B cell (primary cell): ENCODE measurements around the gene NTM. TPM values are rescaled to one million over a fixed set of nuclear protein-coding genes. Genes with fewer than 3 reads are reported as not detected.

Experiments
- ATAC-seq: fragments of 200-7000 bp; cut with Tn5 transposase; one replicate; pipeline ENCODE4 v1.10.0; 2021; ENCODE audit warnings: low read depth, mild to moderate bottlenecking, moderate number of reproducible peaks, moderate library complexity
- CTCF ChIA-PET: fragments of 350-600 bp; sonication (Branson Sonifier 250); formaldehyde crosslinking; loops from one replicate; lab custom pipeline; 2021; ENCODE audit warnings: antibody characterized with exemption, inconsistent platforms; lab: Charles Lee
- POLR2A ChIA-PET: fragments of 350-600 bp; sonication (Branson Sonifier 250); formaldehyde crosslinking; loops from one replicate; lab custom pipeline; 2021; ENCODE audit warnings: antibody characterized with exemption; lab: Charles Lee
- DNase-seq: peaks from one replicate; pipeline ENCODE4 v3.0.0; 2013
- H2AFZ ChIP-seq: 2 replicates; pipeline ENCODE4 v1.6.1; 2012; ENCODE audit warnings: mild to moderate bottlenecking, low read depth, low read length; ENCODE audit not compliant: insufficient read depth, poor library complexity, severe bottlenecking
- H3K27ac ChIP-seq, 2 donors: 1 replicate in 1 of 2; 2 replicates in 1 of 2; pipeline ENCODE4 v1.5.1; 2012 to 2013; ENCODE audit warnings: low read length in 2 of 2, mild to moderate bottlenecking in 2 of 2, moderate library complexity in 1 of 2
- H3K27me3 ChIP-seq, 4 experiments: fragments of 200-600 bp in 1 of 4; sonication (generic) in 1 of 4; replicated peaks in 1 of 4; 1 replicate in 2 of 4; 2 replicates in 2 of 4; pipeline versions ENCODE4 v1.6.1 to v1.7.0; 2013 to 2016; ENCODE audit warnings: low read length in 3 of 4, mild to moderate bottlenecking in 2 of 4, mixed read lengths in 1 of 4, moderate library complexity in 1 of 4; ENCODE audit not compliant: insufficient read depth in 4 of 4, control insufficient read depth in 3 of 4; ENCODE audit errors: control extremely low read depth in 1 of 4
- H3K36me3 ChIP-seq, 2 experiments: replicated peaks in 1 of 2; 1 replicate in 1 of 2; 2 replicates in 1 of 2; pipeline versions ENCODE4 v1.6.1 to v1.7.1; 2013; ENCODE audit warnings: low read length in 1 of 2; ENCODE audit not compliant: insufficient read depth in 2 of 2, control insufficient read depth in 1 of 2; ENCODE audit errors: control extremely low read depth in 1 of 2, extremely low read depth in 1 of 2
- H3K4me1 ChIP-seq, 2 donors: fragments of 200-600 bp in 1 of 2; sonication (generic) in 1 of 2; 1 replicate in 1 of 2; 2 replicates in 1 of 2; pipeline versions ENCODE4 v1.5.1 to v1.6.1; 2013 to 2017; ENCODE audit warnings: low read length in 2 of 2; ENCODE audit not compliant: control insufficient read depth in 2 of 2, insufficient read depth in 2 of 2
- H3K4me2 ChIP-seq: replicated peaks from 2 replicates; pipeline ENCODE3; 2012; ENCODE audit warnings: mild to moderate bottlenecking, low read depth, low read length; ENCODE audit not compliant: poor library complexity, severe bottlenecking
- H3K4me3 ChIP-seq, 5 experiments: fragments of 200-600 bp in 1 of 5; sonication (generic) in 1 of 5; 1 replicate in 3 of 5; 2 replicates in 2 of 5; pipeline versions ENCODE4 v1.5.1 to v1.7.0; 2011 to 2016; ENCODE audit warnings: low read length in 4 of 5, mild to moderate bottlenecking in 4 of 5, low read depth in 2 of 5, control low read depth in 1 of 5, moderate library complexity in 1 of 5; ENCODE audit not compliant: insufficient read depth in 1 of 5; ENCODE audit errors: control extremely low read depth in 1 of 5, extremely low read depth in 1 of 5
- H3K79me2 ChIP-seq: fragments of 200-600 bp; sonication (generic); one replicate; pipeline ENCODE4 v1.6.0; 2016; ENCODE audit warnings: low read length; ENCODE audit not compliant: control insufficient read depth, insufficient read depth
- H3K9ac ChIP-seq: fragments of 200-600 bp; sonication (generic); 2 replicates; pipeline ENCODE4 v1.6.1; 2017; ENCODE audit warnings: mild to moderate bottlenecking, low read length, moderate library complexity
- H3K9me3 ChIP-seq, 3 donors: one replicate each; pipeline versions ENCODE4 v1.6.1 to v1.7.1; 2013; ENCODE audit warnings: low read length in 2 of 3; ENCODE audit not compliant: control insufficient read depth in 2 of 3, insufficient read depth in 1 of 3; ENCODE audit errors: control extremely low read depth in 1 of 3
- H4K20me1 ChIP-seq: 2 replicates; pipeline ENCODE4 v1.6.0; 2012; ENCODE audit warnings: mild to moderate bottlenecking, low read length; ENCODE audit not compliant: insufficient read depth, control insufficient read depth, poor library complexity, severe bottlenecking
- H3K27ac Mint-ChIP-seq: one replicate; pipeline ENCODE4 v1.8.0; 2021; ENCODE audit warnings: mixed read lengths
- H3K27me3 Mint-ChIP-seq: one replicate; pipeline ENCODE4 v1.8.0; 2021; ENCODE audit warnings: mixed read lengths
- H3K4me1 Mint-ChIP-seq: one replicate; pipeline ENCODE4 v1.8.0; 2021; ENCODE audit warnings: mixed read lengths
- H3K4me3 Mint-ChIP-seq: one replicate; pipeline ENCODE4 v1.8.0; 2021; ENCODE audit warnings: mixed read lengths
- H3K9me3 Mint-ChIP-seq: one replicate; pipeline ENCODE4 v1.8.0; 2022; ENCODE audit warnings: mixed read lengths; ENCODE audit not compliant: insufficient read depth
- CTCF ChIP-seq: fragments of 200-600 bp; IDR thresholded peaks from one replicate; pipeline ENCODE4 v1.8.0; 2022; ENCODE audit warnings: antibody characterized with exemption, mild to moderate bottlenecking
- EZH2 ChIP-seq: IDR thresholded peaks from 2 replicates; pipeline ENCODE4 v1.6.1; 2012; ENCODE audit warnings: borderline replicate concordance, low read depth, mild to moderate bottlenecking, moderate library complexity, low read length; ENCODE audit not compliant: insufficient read depth, poor library complexity, severe bottlenecking
- WGBS: methylation state at CpG from one replicate; pipeline ENCODE4 v1.1.5; 2013; ENCODE audit warnings: missing lambda C conversion rate; ENCODE audit not compliant: insufficient coverage; 5-methylcytosine and 5-hydroxymethylcytosine counted together
- intact Hi-C: fragments of 100-400 bp; cut with micrococcal nuclease; formaldehyde crosslinking; loops from one replicate; pipeline ENCODE4 v1.10.0; 2022
- polyA plus RNA-seq: library from polyadenylated mRNA; depleted of rRNA; stranded (reverse); fragments of >200 nt; gene quantifications from 2 replicates; pipeline ENCODE4 v1.2.3, GENCODE V29; 2012
- total RNA-seq, 2 donors: library from RNA; stranded (reverse); fragments of 120-200 nt in 1 of 2; gene quantifications; 1 replicate in 1 of 2; 2 replicates in 1 of 2; pipeline versions ENCODE4 v1.2.3 to v1.2.4, GENCODE V29; 2013 to 2022

The NTM gene
- total and polyA plus RNA-seq, 2 donors (not counting 1 experiment from before 2014, with no cell fraction given): not detected

GRCh38 chr11:131373095-131373725, 2.8 kb downstream of the NTM start:
- Histone ChIP-seq H3K27ac (no peak overlapping the region), H3K4me3 (no peak overlapping the region), H3K9ac (no peak overlapping the region), H3K27me3 (peaks cover 0 to 7% (median 3%) of the 10 kb centered on the region in 4 experiments), H3K4me2 (no peak overlapping the region), H4K20me1 (no peaks in the 10 kb centered on the region), H3K4me1 (no peaks in the 10 kb centered on the region), H3K36me3 (no peaks in the 10 kb centered on the region), H3K79me2 (no peaks in the 10 kb centered on the region), H2AFZ (no peak overlapping the region), H3K9me3 (peaks cover 0 to 13% (median 0%) of the 10 kb centered on the region in 3 donors)
- ATAC-seq: no peak
- Mint-ChIP-seq H3K4me3 (no peak overlapping the region), H3K27ac (no peak overlapping the region), H3K4me1 (peaks cover 3% of the 10 kb centered on the region), H3K27me3 (peaks cover 11% of the 10 kb centered on the region), H3K9me3 (no peaks in the 10 kb centered on the region)
- DNase-seq: no peak
- POLR2A ChIA-PET: no interaction called here
- TF ChIP-seq CTCF (no peak), EZH2 (no peak)
- CTCF ChIA-PET: no interaction called here
- intact Hi-C loops: no loop called here
- WGBS: 78% methylated on average over 5 of the region's 9 CpGs

GRCh38 chr11:131373756-131374155, 3.3 kb downstream of the NTM start:
- peaks cover 0 to 7% (median 3%) of the 10 kb centered on the region in 4 experiments for H3K27me3 ChIP-seq
- POLR2A ChIA-PET: no interaction called here
- intact Hi-C loops: no loop called here

More at GRCh38 chr11:131373756-131374155, 3.3 kb downstream of the NTM start:
- CTCF ChIA-PET: no interaction called here
- Histone ChIP-seq H3K9me3 (peaks cover 0 to 13% (median 0%) of the 10 kb centered on the region in 3 donors), H3K79me2 (no peaks in the 10 kb centered on the region), H3K9ac (no peak overlapping the region), H3K4me3 (no peak overlapping the region), H4K20me1 (no peaks in the 10 kb centered on the region), H3K27ac (no peak overlapping the region), H2AFZ (no peak overlapping the region), H3K4me1 (peaks cover 0 to 5% of the 10 kb centered on the region in 2 donors), H3K36me3 (no peaks in the 10 kb centered on the region), H3K4me2 (no peak overlapping the region)
- H3K9me3 Mint-ChIP-seq: no peaks in the 10 kb centered on the region
- H3K4me1 Mint-ChIP-seq: peaks cover 7% of the 10 kb centered on the region
- TF ChIP-seq EZH2: no peak
- no peak overlapping the region for H3K4me3 Mint-ChIP-seq
- no peak overlapping the region for H3K27ac Mint-ChIP-seq
- DNase-seq (no peak), ATAC-seq (no peak)
- peaks cover 11% of the 10 kb centered on the region for H3K27me3 Mint-ChIP-seq
- WGBS: 90% methylated on average over 13 of the region's 13 CpGs
